Naive thymus-derived CD4-positive, alpha-beta T cell (primary cell): ENCODE results near the gene MYO1C. TPM values are rescaled to one million over a fixed set of nuclear protein-coding genes. Genes with fewer than 3 reads are reported as not detected.

Experiments used
- ATAC-seq: fragments of 150-1000 bp; cut with Tn5 transposase; 2 replicates; pipeline ENCODE4 v1.10.0; 2021; ENCODE audit warnings: mild to moderate bottlenecking, moderate library complexity
- CTCF ChIA-PET: fragments of 350-600 bp; sonication (Branson Sonifier 250); formaldehyde crosslinking; loops from one replicate; lab custom pipeline; 2021; ENCODE audit warnings: antibody characterized with exemption; lab: Charles Lee
- POLR2A ChIA-PET: fragments of 350-600 bp; sonication (Branson Sonifier 250); formaldehyde crosslinking; loops from one replicate; lab custom pipeline; 2021; ENCODE audit warnings: antibody characterized with exemption, inconsistent platforms; lab: Charles Lee
- DNase-seq, 9 donors: peaks; one replicate each; pipeline versions ENCODE4 v3.0.0 to v3.0.0-alpha.2; 2020 to 2022; ENCODE audit warnings: mixed read lengths in 1 of 9
- H3K27ac ChIP-seq: one replicate; pipeline ENCODE4 v1.7.0; 2013; ENCODE audit warnings: mild to moderate bottlenecking, low read depth, low read length, moderate library complexity
- H3K27me3 ChIP-seq, 2 donors: one replicate each; pipeline ENCODE4 v1.7.0; 2013; ENCODE audit warnings: low read length in 2 of 2, mild to moderate bottlenecking in 2 of 2, moderate library complexity in 2 of 2; ENCODE audit not compliant: control insufficient read depth in 2 of 2, insufficient read depth in 2 of 2
- H3K36me3 ChIP-seq, 3 experiments: 1 replicate in 2 of 3; 2 replicates in 1 of 3; pipeline ENCODE4 v1.7.0; 2013; ENCODE audit warnings: low read length in 3 of 3, mild to moderate bottlenecking in 3 of 3, moderate library complexity in 1 of 3; ENCODE audit not compliant: insufficient read depth in 3 of 3, control insufficient read depth in 2 of 3
- H3K4me1 ChIP-seq, 2 donors: one replicate each; pipeline ENCODE4 v1.7.0; 2013; ENCODE audit warnings: low read length in 2 of 2, mild to moderate bottlenecking in 2 of 2, moderate library complexity in 1 of 2; ENCODE audit not compliant: control insufficient read depth in 2 of 2, insufficient read depth in 2 of 2
- H3K4me3 ChIP-seq: 2 replicates; pipeline ENCODE4 v1.7.0; 2013; ENCODE audit warnings: mild to moderate bottlenecking, low read length
- H3K9me3 ChIP-seq, 3 experiments: 1 replicate in 2 of 3; 2 replicates in 1 of 3; pipeline ENCODE4 v1.7.0; 2013; ENCODE audit warnings: low read length in 3 of 3; ENCODE audit not compliant: control insufficient read depth in 2 of 3
- H3K27ac Mint-ChIP-seq, 9 donors: one replicate each; pipeline ENCODE4 v1.8.0; 2020 to 2022; ENCODE audit warnings: mixed read lengths in 9 of 9, mild to moderate bottlenecking in 8 of 9, moderate library complexity in 5 of 9, inconsistent platforms in 2 of 9
- H3K27me3 Mint-ChIP-seq, 5 donors: one replicate each; pipeline ENCODE4 v1.8.0; 2021 to 2022; ENCODE audit warnings: mixed read lengths in 5 of 5, mild to moderate bottlenecking in 1 of 5
- H3K36me3 Mint-ChIP-seq, 5 donors: one replicate each; pipeline ENCODE4 v1.8.0; 2020 to 2022; ENCODE audit warnings: mixed read lengths in 5 of 5, mild to moderate bottlenecking in 3 of 5, inconsistent platforms in 1 of 5
- H3K4me1 Mint-ChIP-seq, 7 donors: one replicate each; pipeline ENCODE4 v1.8.0; 2020 to 2022; ENCODE audit warnings: mixed read lengths in 7 of 7, mild to moderate bottlenecking in 3 of 7, inconsistent platforms in 1 of 7
- H3K4me3 Mint-ChIP-seq, 10 donors: one replicate each; pipeline ENCODE4 v1.8.0; 2020 to 2022; ENCODE audit warnings: mild to moderate bottlenecking in 10 of 10, mixed read lengths in 10 of 10, moderate library complexity in 6 of 10, inconsistent platforms in 2 of 10
- H3K9me3 Mint-ChIP-seq, 11 donors: one replicate each; pipeline ENCODE4 v1.8.0; 2020 to 2022; ENCODE audit warnings: mixed read lengths in 11 of 11, mild to moderate bottlenecking in 4 of 11, inconsistent platforms in 1 of 11, moderate library complexity in 1 of 11
- intact Hi-C, 2 donors: fragments of 100-400 bp; cut with micrococcal nuclease; formaldehyde crosslinking; loops; one replicate each; pipeline ENCODE4 v1.15.1; 2023
- polyA plus RNA-seq, 2 donors: library from polyadenylated mRNA; unstranded; fragments of 300-500 nt; fragmentation: Illumina TruSeq; gene quantifications; one replicate each; pipeline ENCODE4 v1.2.3, GENCODE V29; 2021
- total RNA-seq, 6 experiments: library from RNA in 5 of 6; stranded (reverse) in 5 of 6; gene quantifications; 1 replicate in 5 of 6; 2 replicates in 1 of 6; pipeline ENCODE4 v1.2.3 and lab custom pipeline; 2021 to 2026

The MYO1C gene
- total and polyA plus RNA-seq, 7 experiments from 2014 or later: 4.4 to 37.0 (median 15.0) TPM

GRCh38 chr17:1518410-1518809, 25.9 kb upstream of the MYO1C start:
- POLR2A ChIA-PET: interaction anchor here (0.6 kb wide), 1 partner anchor 128 kb away, joined by 3 read pairs; no protein-coding TSS in a partner anchor
- H3K4me1 ChIP-seq: peaks cover 9 to 14% of the 10 kb centered on the region in 2 donors
- no peak for ATAC-seq
- H3K36me3 ChIP-seq: peaks cover 0 to 35% (median 2%) of the 10 kb centered on the region in 3 experiments
- Mint-ChIP-seq H3K9me3 (no peaks in the 10 kb centered on the region), H3K27me3 (no peaks in the 10 kb centered on the region), H3K4me3 (peak overlapping the region; percentile 10 to 93 (median 69)), H3K36me3 (peaks cover 0 to 11% (median 4%) of the 10 kb centered on the region in 5 donors), H3K27ac (peak overlapping the region in 4 of 9 donors; percentile 59 to 72 (median 66)), H3K4me1 (peaks cover 15 to 43% (median 29%) of the 10 kb centered on the region in 7 donors)
- no peak for DNase-seq
- H3K9me3 ChIP-seq: no peaks in the 10 kb centered on the region
- CTCF ChIA-PET: interaction anchor here (0.7 kb wide), 1 partner anchor 346 kb away, joined by 3 read pairs; no protein-coding TSS in a partner anchor
- H3K4me3 ChIP-seq: no peak overlapping the region
- H3K27ac ChIP-seq: no peak overlapping the region
- H3K27me3 ChIP-seq: no peaks in the 10 kb centered on the region
- intact Hi-C loops: loop anchor here in 1 of 2 donors (5.0 kb wide), 3 partner anchors 46 to 524 kb away; partner anchors contain the start of genes OVCA2 and TRARG1

GRCh38 chr17:1516388-1517161, 24.1 kb upstream of the MYO1C start, which contains the start of gene INPP5K:
Gene INPP5K (minus strand): TSS chr17:1516612. CDS start chr17:1516499, 113 bp downstream.
- ATAC-seq (peak; percentile 98), DNase-seq (peak; percentile 92 to 99 (median 97))
- ChIA-PET CTCF (interaction anchor here (0.8 to 2.4 kb wide), 7 partner anchors 11 to 154 kb away, joined by 3 to 32 read pairs (median 4); no protein-coding TSS in a partner anchor), POLR2A (interaction anchor here (0.8 to 3.3 kb wide), 19 partner anchors 10 to 218 kb away, joined by 3 to 36 read pairs (median 4); partner anchors contain the start of genes CRK, MYO1C, PITPNA and SLC43A2)
- peaks cover 18 to 47% (median 29%) of the 10 kb centered on the region in 7 donors for H3K4me1 Mint-ChIP-seq
- Histone ChIP-seq H3K27me3 (no peaks in the 10 kb centered on the region), H3K9me3 (no peaks in the 10 kb centered on the region), H3K27ac (peak within 1 kb of the TSS; percentile 97), H3K4me1 (peaks cover 9 to 14% of the 10 kb centered on the region in 2 donors), H3K4me3 (peak within 1 kb of the TSS; percentile 84), H3K36me3 (peaks cover 0 to 48% (median 9%) of the 10 kb centered on the region in 3 experiments)
- peak within 1 kb of the TSS; percentile 68 to 97 (median 92) for H3K27ac Mint-ChIP-seq
- no peaks in the 10 kb centered on the region for H3K27me3 Mint-ChIP-seq
- peaks cover 0 to 16% (median 4%) of the 10 kb centered on the region in 5 donors for H3K36me3 Mint-ChIP-seq
- peak within 1 kb of the TSS; percentile 78 to 93 (median 91) for H3K4me3 Mint-ChIP-seq
- no peaks in the 10 kb centered on the region for H3K9me3 Mint-ChIP-seq
- intact Hi-C loops: loop anchor here (1.0 to 5.0 kb wide), 13 partner anchors 25 to 526 kb away; partner anchors contain the start of genes CRK (in 2 of the 2), PITPNA (in 2 of the 2), SLC43A2 (in 2 of the 2) and YWHAE (in 2 of the 2)

DNA sequence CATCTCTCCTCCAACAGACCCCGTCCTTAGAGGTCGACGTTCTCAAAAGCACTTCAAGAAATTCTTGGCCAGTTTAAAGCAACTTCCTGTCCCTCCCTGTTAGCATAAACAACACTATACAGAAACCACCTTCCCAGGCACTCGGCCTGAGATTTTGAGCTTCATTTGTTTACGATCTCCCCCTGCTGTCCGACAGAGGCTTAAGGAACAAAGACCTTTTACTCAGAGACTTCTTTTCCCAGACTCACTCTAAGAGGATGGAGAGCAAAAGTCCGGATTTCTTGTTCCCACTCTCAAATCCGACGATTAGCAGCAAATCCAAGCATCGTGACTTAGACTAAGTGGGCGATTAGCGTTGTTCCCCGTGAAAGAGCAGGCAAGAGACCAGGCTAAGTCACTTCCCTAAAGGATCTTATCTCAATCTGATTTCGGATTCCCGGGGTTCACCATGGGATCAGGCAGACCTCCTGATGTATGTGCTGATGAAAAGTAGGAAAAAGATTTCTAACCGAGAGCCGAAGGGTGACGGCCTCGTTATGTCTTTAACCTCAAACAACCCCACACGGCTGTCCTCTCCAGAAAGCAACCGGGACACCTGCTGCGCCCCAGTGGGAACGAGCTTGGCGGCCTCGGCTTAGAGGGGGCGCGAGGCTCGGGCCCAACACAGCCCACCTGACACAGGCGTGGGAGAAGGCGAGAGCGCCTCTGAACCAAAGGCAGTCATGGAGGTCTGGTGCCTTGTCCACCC, 23.3 kb upstream of the MYO1C start:
- POLR2A ChIA-PET: interaction anchor here (0.6 to 3.3 kb wide), 22 partner anchors 11 to 264 kb away, joined by 3 to 36 read pairs (median 4); partner anchors contain the start of genes CRK, MYO1C, PITPNA and SLC43A2
- no peaks in the 10 kb centered on the region for H3K9me3 ChIP-seq
- H3K9me3 Mint-ChIP-seq: no peaks in the 10 kb centered on the region
- DNase-seq: peak in 8 of 9 donors; percentile 35 to 55 (median 47)
- peaks cover 18 to 47% (median 29%) of the 10 kb centered on the region in 7 donors for H3K4me1 Mint-ChIP-seq
- CTCF ChIA-PET: interaction anchor here (0.8 to 2.4 kb wide), 8 partner anchors 10 to 154 kb away, joined by 3 to 32 read pairs (median 3); no protein-coding TSS in a partner anchor
- H3K27me3 ChIP-seq: no peaks in the 10 kb centered on the region
- H3K36me3 ChIP-seq: peaks cover 0 to 55% (median 9%) of the 10 kb centered on the region in 3 experiments
- no peaks in the 10 kb centered on the region for H3K27me3 Mint-ChIP-seq
- intact Hi-C loops: loop anchor here (1.0 to 5.0 kb wide), 14 partner anchors 25 to 526 kb away; partner anchors contain the start of genes CRK (in 2 of the 2), PITPNA (in 2 of the 2), SLC43A2 (in 2 of the 2) and YWHAE (in 2 of the 2)
- peak overlapping the region; percentile 77 for H3K4me3 ChIP-seq
- H3K4me3 Mint-ChIP-seq: peak overlapping the region; percentile 78 to 93 (median 91)
- peaks cover 9 to 14% of the 10 kb centered on the region in 2 donors for H3K4me1 ChIP-seq
- peaks cover 0 to 16% (median 4%) of the 10 kb centered on the region in 5 donors for H3K36me3 Mint-ChIP-seq
- H3K27ac Mint-ChIP-seq: peak overlapping the region; percentile 68 to 97 (median 92)
- peak overlapping the region; percentile 93 for H3K27ac ChIP-seq
- peak; percentile 10 for ATAC-seq

- peak overlapping the region in 2 of 9 donors; percentile 2 to 30 for H3K27ac Mint-ChIP-seq
- H3K36me3 Mint-ChIP-seq: peaks cover 0 to 39% (median 11%) of the 10 kb centered on the region in 5 donors
- ATAC-seq: no peak
- H3K27ac ChIP-seq: no peak overlapping the region
- no peaks in the 10 kb centered on the region for H3K9me3 ChIP-seq
- peaks cover 0 to 66% (median 13%) of the 10 kb centered on the region in 3 experiments for H3K36me3 ChIP-seq
- H3K4me1 Mint-ChIP-seq: peaks cover 16 to 40% (median 30%) of the 10 kb centered on the region in 7 donors
- H3K4me3 Mint-ChIP-seq: no peak overlapping the region
- CTCF ChIA-PET: interaction anchor here (1.3 kb wide), 1 partner anchor 150 kb away, joined by 4 read pairs; no protein-coding TSS in a partner anchor
- no peaks in the 10 kb centered on the region for H3K9me3 Mint-ChIP-seq
- intact Hi-C loops: no loop called here
- no peaks in the 10 kb centered on the region for H3K27me3 Mint-ChIP-seq
- peaks cover 6 to 9% of the 10 kb centered on the region in 2 donors for H3K4me1 ChIP-seq
- POLR2A ChIA-PET: no interaction called here
- DNase-seq: no peak
- H3K27me3 ChIP-seq: no peaks in the 10 kb centered on the region
- H3K4me3 ChIP-seq: no peak overlapping the region
Observed at GRCh38 chr17:1512351-1512750, 19.9 kb upstream of the MYO1C start.

DNA sequence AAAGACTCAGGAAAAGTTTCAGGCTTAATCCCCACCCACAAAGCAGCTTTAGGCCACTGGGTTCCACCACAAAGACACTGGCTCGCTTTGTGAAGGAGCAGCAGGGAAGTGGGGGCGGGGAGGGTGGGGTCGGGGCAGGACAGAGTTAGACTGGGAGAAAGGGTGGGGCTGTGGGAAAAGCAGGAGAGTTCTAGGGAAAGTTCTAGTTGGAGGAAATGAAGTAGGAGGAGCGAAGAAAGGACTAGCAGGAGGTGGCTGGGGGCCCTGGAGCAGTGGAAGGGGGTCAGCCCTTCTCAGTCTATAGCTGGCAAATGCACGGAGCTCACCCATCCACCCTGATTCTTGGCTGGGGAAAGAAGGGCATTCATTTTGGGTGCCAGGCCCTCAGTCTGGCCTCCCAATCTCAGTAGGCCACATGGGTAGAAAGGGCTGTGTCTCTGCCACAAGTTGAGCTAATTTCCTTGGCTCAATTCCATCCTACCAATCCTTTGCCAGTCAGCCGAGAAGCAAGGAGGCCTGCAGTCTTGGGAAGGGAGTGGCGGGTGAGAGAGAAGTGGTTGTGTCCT, 19.4 kb upstream of the MYO1C start:
- H3K4me1 Mint-ChIP-seq: peaks cover 16 to 40% (median 30%) of the 10 kb centered on the region in 7 donors
- peaks cover 0 to 43% (median 15%) of the 10 kb centered on the region in 5 donors for H3K36me3 Mint-ChIP-seq
- intact Hi-C loops: no loop called here

More for the DNA sequence above, 19.4 kb upstream of the MYO1C start:
- no peak overlapping the region for H3K4me3 ChIP-seq
- H3K9me3 ChIP-seq: no peaks in the 10 kb centered on the region
- no peaks in the 10 kb centered on the region for H3K27me3 ChIP-seq
- DNase-seq: no peak
- peak overlapping the region in 3 of 9 donors; percentile 2 to 30 (median 28) for H3K27ac Mint-ChIP-seq
- ChIA-PET POLR2A (no interaction called here), CTCF (interaction anchor here (1.3 kb wide), 1 partner anchor 149 kb away, joined by 4 read pairs; no protein-coding TSS in a partner anchor)
- H3K4me1 ChIP-seq: peaks cover 6 to 9% of the 10 kb centered on the region in 2 donors
- H3K27ac ChIP-seq: no peak overlapping the region
- no peaks in the 10 kb centered on the region for H3K27me3 Mint-ChIP-seq
- H3K4me3 Mint-ChIP-seq: no peak overlapping the region
- H3K9me3 Mint-ChIP-seq: no peaks in the 10 kb centered on the region
- ATAC-seq: no peak
- peaks cover 0 to 69% (median 13%) of the 10 kb centered on the region in 3 experiments for H3K36me3 ChIP-seq
